ENCODE data around the gene NCAPD2.

Gene NCAPD2

GRCh38 chr12:6535697-6535946 is 41.7 kb downstream of the NCAPD2 start:
- Histone ChIP-seq H3K27ac (replicated peaks) (peak overlapping the region; percentile 98), H3K4me3 (replicated peaks; ENCODE audit: insufficient read depth, low read length) (peak overlapping the region; percentile 89), H3K27me3 (ENCODE audit: insufficient read depth, poor library complexity, severe bottlenecking) (no peaks in the 10 kb centered on the region)
- no peak for TF ChIP-seq CTCF (IDR thresholded peaks at IDR 0.05; ENCODE audit: insufficient read depth, low read length)
- no peak for TF ChIP-seq POLR2AphosphoS5 (IDR thresholded peaks at IDR 0.05; ENCODE audit: low read depth)
- no peak for TF ChIP-seq GABPA (IDR thresholded peaks at IDR 0.05; ENCODE audit: low read depth)
- TF ChIP-seq SPI1 (IDR thresholded peaks at IDR 0.05; ENCODE audit: borderline replicate concordance, low read depth): no peak
- TF ChIP-seq REST (IDR thresholded peaks at IDR 0.05; ENCODE audit: insufficient replicate concordance, low read depth): no peak
- no peak for DNase-seq (ENCODE audit: low read depth in 1 of 2, low spot score in 1 of 2)

- DNase-seq (ENCODE audit: low read depth in 1 of 2, low spot score in 1 of 2): no peak
- no peaks in the 10 kb centered on the region for H3K27me3 ChIP-seq (ENCODE audit: insufficient read depth, poor library complexity, severe bottlenecking)
- no peak for TF ChIP-seq SPI1 (IDR thresholded peaks at IDR 0.05; ENCODE audit: borderline replicate concordance, low read depth)
- TF ChIP-seq POLR2AphosphoS5 (IDR thresholded peaks at IDR 0.05; ENCODE audit: low read depth): peak; percentile 62
- TF ChIP-seq GABPA (IDR thresholded peaks at IDR 0.05; ENCODE audit: low read depth): no peak
- no peak for TF ChIP-seq CTCF (IDR thresholded peaks at IDR 0.05; ENCODE audit: insufficient read depth, low read length)
- TF ChIP-seq REST (IDR thresholded peaks at IDR 0.05; ENCODE audit: insufficient replicate concordance, low read depth): no peak
- H3K27ac ChIP-seq (replicated peaks): peak overlapping the region; percentile 98
- peak overlapping the region; percentile 89 for H3K4me3 ChIP-seq (replicated peaks; ENCODE audit: insufficient read depth, low read length)
Measured at GRCh38 chr12:6535960-6536847, 42.3 kb downstream of the NCAPD2 start.

DNA sequence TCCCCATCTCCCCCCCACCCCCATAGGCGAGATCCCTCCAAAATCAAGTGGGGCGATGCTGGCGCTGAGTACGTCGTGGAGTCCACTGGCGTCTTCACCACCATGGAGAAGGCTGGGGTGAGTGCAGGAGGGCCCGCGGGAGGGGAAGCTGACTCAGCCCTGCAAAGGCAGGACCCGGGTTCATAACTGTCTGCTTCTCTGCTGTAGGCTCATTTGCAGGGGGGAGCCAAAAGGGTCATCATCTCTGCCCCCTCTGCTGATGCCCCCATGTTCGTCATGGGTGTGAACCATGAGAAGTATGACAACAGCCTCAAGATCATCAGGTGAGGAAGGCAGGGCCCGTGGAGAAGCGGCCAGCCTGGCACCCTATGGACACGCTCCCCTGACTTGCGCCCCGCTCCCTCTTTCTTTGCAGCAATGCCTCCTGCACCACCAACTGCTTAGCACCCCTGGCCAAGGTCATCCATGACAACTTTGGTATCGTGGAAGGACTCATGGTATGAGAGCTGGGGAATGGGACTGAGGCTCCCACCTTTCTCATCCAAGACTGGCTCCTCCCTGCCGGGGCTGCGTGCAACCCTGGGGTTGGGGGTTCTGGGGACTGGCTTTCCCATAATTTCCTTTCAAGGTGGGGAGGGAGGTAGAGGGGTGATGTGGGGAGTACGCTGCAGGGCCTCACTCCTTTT is 43.1 kb downstream of the NCAPD2 start:
- H3K4me3 ChIP-seq (replicated peaks; ENCODE audit: insufficient read depth, low read length): peak overlapping the region; percentile 89
- H3K27ac ChIP-seq (replicated peaks): peak overlapping the region; percentile 98
- TF ChIP-seq POLR2AphosphoS5 (IDR thresholded peaks at IDR 0.05; ENCODE audit: low read depth) (no peak), SPI1 (IDR thresholded peaks at IDR 0.05; ENCODE audit: borderline replicate concordance, low read depth) (no peak), GABPA (IDR thresholded peaks at IDR 0.05; ENCODE audit: low read depth) (no peak), CTCF (IDR thresholded peaks at IDR 0.05; ENCODE audit: insufficient read depth, low read length) (no peak), REST (IDR thresholded peaks at IDR 0.05; ENCODE audit: insufficient replicate concordance, low read depth) (no peak)
- DNase-seq (ENCODE audit: low read depth in 1 of 2, low spot score in 1 of 2): peak in 1 of 2 experiments; percentile 22
- no peaks in the 10 kb centered on the region for H3K27me3 ChIP-seq (ENCODE audit: insufficient read depth, poor library complexity, severe bottlenecking)

Measured in HL-60 (cell line).